NCI-H510A treated with DMSO at 0.1 percent for 48 hours (cell line): Measurements from ENCODE around the gene FOXD1.
A peak's percentile ranks its signal among the peaks of the same experiment; 100 is the strongest.

ENCODE experiments used
- DNase-seq: peaks from one replicate; lab custom pipeline; 2025; lab: John Stamatoyannopoulos, UW

The FOXD1 gene

GRCh38 chr5:73441378-73441777 lies 7.2 kb downstream of the FOXD1 start:
- DNase-seq = no peak

GRCh38 chr5:73440262-73440661 lies 8.3 kb downstream of the FOXD1 start:
- no peak for DNase-seq

GRCh38 chr5:73438645-73439470 lies 9.7 kb downstream of the FOXD1 start:
- DNase-seq = no peak

GRCh38 chr5:73437777-73438644 lies 10.6 kb downstream of the FOXD1 start:
- DNase-seq = no peak

- peak; percentile 47 for DNase-seq
Observed at GRCh38 chr5:73437101-73437776, 11.3 kb downstream of the FOXD1 start.

GRCh38 chr5:73436535-73437100 lies 12.0 kb downstream of the FOXD1 start:
- DNase-seq = no peak

- no peak for DNase-seq
Observed at GRCh38 chr5:73435759-73436534, 12.6 kb downstream of the FOXD1 start.

GRCh38 chr5:73434907-73435306 lies 13.7 kb downstream of the FOXD1 start:
- no peak for DNase-seq

- DNase-seq = no peak
Observed at GRCh38 chr5:73434461-73434860, 14.1 kb downstream of the FOXD1 start.

- peak; percentile 15 for DNase-seq
Observed at GRCh38 chr5:73433982-73434342, 14.6 kb downstream of the FOXD1 start.

- DNase-seq = no peak
Observed at GRCh38 chr5:73433272-73433981, 15.2 kb downstream of the FOXD1 start.

- DNase-seq = no peak
Observed at GRCh38 chr5:73431204-73431851, 17.2 kb downstream of the FOXD1 start.

- DNase-seq = no peak
Observed at GRCh38 chr5:73426034-73426433, 22.5 kb downstream of the FOXD1 start.

GRCh38 chr5:73424556-73424977 lies 24.0 kb downstream of the FOXD1 start:
- no peak for DNase-seq

GRCh38 chr5:73422164-73422563 lies 26.4 kb downstream of the FOXD1 start:
- no peak for DNase-seq

GRCh38 chr5:73420666-73421065 lies 27.9 kb downstream of the FOXD1 start:
- no peak for DNase-seq

GRCh38 chr5:73419465-73420390 lies 28.8 kb downstream of the FOXD1 start:
- no peak for DNase-seq

- DNase-seq = no peak
Observed at GRCh38 chr5:73419117-73419464, 29.5 kb downstream of the FOXD1 start.

GRCh38 chr5:73418244-73418691 lies 30.3 kb downstream of the FOXD1 start:
- DNase-seq = no peak
